Measurements from ENCODE around the gene SCN4B. TPM values are rescaled to one million over a fixed set of nuclear protein-coding genes. Genes with fewer than 3 reads are reported as not detected.
A peak's percentile ranks its signal among the peaks of the same experiment; 100 is the strongest.

The SCN4B gene
- total and polyA plus RNA-seq, 2 of the 4 experiments (the other 2 are of a cell fraction): 0.18 to 0.44 TPM

DNA sequence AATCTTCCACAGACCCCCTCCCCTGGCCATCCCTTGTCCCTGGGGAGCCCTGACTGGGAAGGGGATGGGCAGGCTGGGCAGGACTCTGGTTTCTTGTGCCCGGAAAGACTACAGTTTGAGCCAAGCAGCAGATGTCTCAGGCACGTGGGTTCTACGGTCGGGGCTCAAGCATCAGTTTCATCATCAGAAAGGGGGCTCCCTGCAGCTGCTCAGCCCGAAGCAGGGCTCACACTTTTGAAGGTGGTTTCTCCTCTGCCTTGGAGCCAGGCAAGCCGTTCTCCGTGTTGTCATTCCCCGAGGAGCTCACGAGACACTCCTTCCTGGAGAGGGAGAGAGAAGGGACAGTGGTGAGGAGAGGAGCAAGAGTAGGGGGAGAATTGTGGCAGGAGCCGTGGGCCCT is 15.8 kb downstream of the SCN4B start:
- no peak overlapping the region for H3K18ac ChIP-seq (ENCODE audit: low read depth, low read length)
- DNase-seq (no peak), ATAC-seq (ENCODE audit: low read depth) (no peak)
- no peak overlapping the region for H2BK20ac ChIP-seq (ENCODE audit: low read depth, low read length)
- H2BK5ac ChIP-seq (ENCODE audit: low read depth, low read length, poor library complexity, severe bottlenecking): no peak overlapping the region
- dilution Hi-C loops (cut with HindIII; ENCODE audit: low sequenced_read_pairs, unreplicated experiment): no loop called here
- no peaks in the 10 kb centered on the region for H4K20me1 ChIP-seq (ENCODE audit: insufficient read depth, low read length)
- CTCF ChIA-PET: no interaction called here
- in situ Hi-C loops (cut with MboI; ENCODE audit: low sequenced_read_pairs): no loop called here
- no peak overlapping the region for H2AK9ac ChIP-seq (replicated peaks; ENCODE audit: low read depth, low read length, poor library complexity)
- H3K36me3 ChIP-seq (ENCODE audit: control insufficient read depth, insufficient read depth, low read length): no peaks in the 10 kb centered on the region
- intact Hi-C loops (cut with micrococcal nuclease): no loop called here
- no TSS peak for BruUV-seq (replicated peaks)
- peaks cover 13% of the 10 kb centered on the region for H3K27me3 ChIP-seq (ENCODE audit: control insufficient read depth, insufficient read depth, low read length)
- H4K8ac ChIP-seq (ENCODE audit: low read depth in 2 of 2, low read length in 2 of 2): no peak overlapping the region
- H2AFZ ChIP-seq (replicated peaks; ENCODE audit: low read length, poor library complexity): peak overlapping the region; percentile 21
- TF ChIP-seq RAD21 (IDR thresholded peaks at IDR 0.05; ENCODE audit: low read length) (no peak), CHD1 (IDR thresholded peaks at IDR 0.05; ENCODE audit: low read depth, low read length) (no peak), MAFK (IDR thresholded peaks at IDR 0.05; ENCODE audit: low read depth, low read length) (no peak), RFX5 (IDR thresholded peaks at IDR 0.05; ENCODE audit: low read depth, low read length) (no peak)
- no peak overlapping the region for H3K23ac ChIP-seq (ENCODE audit: low read depth, low read length)
- H3K4me3 ChIP-seq (ENCODE audit: insufficient read depth, low read depth, low read length): no peak overlapping the region
- no peaks in the 10 kb centered on the region for H3K4me1 ChIP-seq (ENCODE audit: control insufficient read depth, insufficient read depth, low read length)
- H3K4me2 ChIP-seq (ENCODE audit: low read depth, low read length): no peak overlapping the region
- no peaks in the 10 kb centered on the region for H3K79me1 ChIP-seq (ENCODE audit: low read depth in 1 of 2, low read length in 2 of 2)
- H3K14ac ChIP-seq (replicated peaks; ENCODE audit: low read depth, low read length): no peak overlapping the region
- no peak overlapping the region for H4K91ac ChIP-seq (ENCODE audit: insufficient read depth, low read depth, low read length)
- no peaks in the 10 kb centered on the region for H3K9me1 ChIP-seq (ENCODE audit: insufficient read depth, low read length)
- no peak overlapping the region for H2BK15ac ChIP-seq (ENCODE audit: low read depth, low read length)
- H3K56ac ChIP-seq (ENCODE audit: extremely low read depth, insufficient read depth, low read length): no peak overlapping the region
- H3K4ac ChIP-seq (ENCODE audit: low read depth, low read length): no peak overlapping the region
- H2AK5ac ChIP-seq (ENCODE audit: low read depth, low read length): no peak overlapping the region
- no peak overlapping the region for H4K5ac ChIP-seq (ENCODE audit: low read depth, low read length)
- H2BK120ac ChIP-seq (ENCODE audit: low read depth, low read length): no peak overlapping the region
- no peaks in the 10 kb centered on the region for H3K9me3 ChIP-seq (ENCODE audit: control insufficient read depth, insufficient read depth, low read length)
- WGBS, 2 experiments (ENCODE audit: extremely low coverage in 2 of 2, insufficient read length in 1 of 2): 46% methylated on average over 5 of the region's 10 CpGs; no CpG with 5 or more reads in 1 of the 2 experiments
- no peak overlapping the region for H3K27ac ChIP-seq (ENCODE audit: insufficient read depth, low read length)
- H3K9ac ChIP-seq (ENCODE audit: low read depth, low read length): no peak overlapping the region
- POLR2A ChIA-PET (ENCODE audit: unreplicated experiment): no interaction called here
